Fibroblast of villous mesenchyme (primary cell): ENCODE measurements around the gene RSPH6A. TPM values are rescaled to one million over a fixed set of nuclear protein-coding genes. Genes with fewer than 3 reads are reported as not detected.
"Not testable (repeated sequence)": the region's sequence is repeated elsewhere in the genome, so short reads cannot be mapped to it uniquely, and the experiment has no call there.

ENCODE experiments used
- DNase-seq: peaks from one replicate; pipeline ENCODE4 v3.0.0-alpha.2; 2010; ENCODE audit warnings: low read depth
- H3K4me3 ChIP-seq: 2 replicates; pipeline ENCODE4 v1.5.1; 2011; ENCODE audit warnings: low read depth, mild to moderate bottlenecking, low read length
- CTCF ChIP-seq: IDR thresholded peaks from 2 replicates; pipeline ENCODE4 v1.5.1; 2012; ENCODE audit warnings: low read depth, mild to moderate bottlenecking, low read length; ENCODE audit not compliant: insufficient read depth
- total RNA-seq: library from RNA; depleted of rRNA; stranded (reverse); fragments of >200 nt; gene quantifications from 2 replicates; pipeline ENCODE4 v1.2.3, GENCODE V29; 2012

The RSPH6A gene
- total RNA-seq, 1 donor: under 0.01 TPM

- DNase-seq: no peak
- no peak for TF ChIP-seq CTCF
- H3K4me3 ChIP-seq: no peak overlapping the region
These were observed 9.4 kb downstream of the RSPH6A start for GRCh38 chr19:45805719-45806118.

GRCh38 chr19:45804959-45805230 lies 10.2 kb downstream of the RSPH6A start:
- no peak for TF ChIP-seq CTCF
- no peak overlapping the region for H3K4me3 ChIP-seq
- no peak for DNase-seq

GRCh38 chr19:45804140-45804958 lies 10.8 kb downstream of the RSPH6A start:
- TF ChIP-seq CTCF: no peak

GRCh38 chr19:45801603-45802175 lies 13.4 kb downstream of the RSPH6A start:
- no peak for TF ChIP-seq CTCF
- no peak for DNase-seq
- no peak overlapping the region for H3K4me3 ChIP-seq

More at GRCh38 chr19:45804140-45804958, 10.8 kb downstream of the RSPH6A start:
- no peak overlapping the region for H3K4me3 ChIP-seq
- DNase-seq: no peak

- TF ChIP-seq CTCF: no peak
- DNase-seq: no peak
- no peak overlapping the region for H3K4me3 ChIP-seq
These were observed 15.0 kb downstream of the RSPH6A start for GRCh38 chr19:45800070-45800553.

GRCh38 chr19:45799541-45799940 lies 15.6 kb downstream of the RSPH6A start:
- H3K4me3 ChIP-seq, DNase-seq: not testable (repeated sequence)

GRCh38 chr19:45798995-45799517 lies 16.1 kb downstream of the RSPH6A start:
- no peak overlapping the region for H3K4me3 ChIP-seq
- TF ChIP-seq CTCF: peak; percentile 84
- peak; percentile 77 for DNase-seq
